Aorta (tissue), 5 donors: ENCODE data around the gene ALMS1. TPM values are rescaled to one million over a fixed set of nuclear protein-coding genes. Genes with fewer than 3 reads are reported as not detected.
"Not testable (repeated sequence)": the region's sequence is repeated elsewhere in the genome, so short reads cannot be mapped to it uniquely, and the experiment has no call there.

ENCODE experiments used
- ATAC-seq: fragments of 200-7000 bp; cut with Tn5 transposase; one replicate; pipeline ENCODE4 v1.9.1; 2022; ENCODE audit warnings: moderate library complexity; ENCODE audit not compliant: low FRiP score
- DNase-seq, 2 donors: peaks; one replicate each; pipeline ENCODE4 v3.0.0-alpha.2; 2020
- H3K27ac ChIP-seq, 2 donors: one replicate each; pipeline ENCODE4 v1.5.1; 2013; ENCODE audit warnings: low read length in 2 of 2, mild to moderate bottlenecking in 2 of 2, moderate library complexity in 2 of 2, control low read depth in 1 of 2, inconsistent platforms in 1 of 2, low read depth in 1 of 2
- H3K27me3 ChIP-seq, 2 donors: one replicate each; pipeline ENCODE4 v1.6.1; 2013; ENCODE audit warnings: control low read depth in 1 of 2, low read length in 1 of 2, mild to moderate bottlenecking in 1 of 2, moderate library complexity in 1 of 2; ENCODE audit not compliant: insufficient read depth in 2 of 2, control insufficient read depth in 1 of 2
- H3K36me3 ChIP-seq, 2 donors: one replicate each; pipeline ENCODE4 v1.6.1; 2013; ENCODE audit warnings: control low read depth in 1 of 2, low read length in 1 of 2, mild to moderate bottlenecking in 1 of 2; ENCODE audit not compliant: insufficient read depth in 2 of 2, control insufficient read depth in 1 of 2
- H3K4me1 ChIP-seq, 2 donors: one replicate each; pipeline ENCODE4 v1.6.1; 2013; ENCODE audit warnings: low read length in 2 of 2, control low read depth in 1 of 2, mild to moderate bottlenecking in 1 of 2, moderate library complexity in 1 of 2; ENCODE audit not compliant: insufficient read depth in 2 of 2, control insufficient read depth in 1 of 2
- H3K4me3 ChIP-seq, 2 donors: one replicate each; pipeline ENCODE4 v1.5.1; 2013; ENCODE audit warnings: low read length in 2 of 2, control low read depth in 1 of 2, mild to moderate bottlenecking in 1 of 2
- H3K9me3 ChIP-seq: one replicate; pipeline ENCODE4 v1.6.1; 2013; ENCODE audit warnings: mild to moderate bottlenecking, low read length; ENCODE audit not compliant: control insufficient read depth
- WGBS, 2 donors: extraction: QIAGEN DNeasy Blood & Tissue Kit; methylation state at CpG; one replicate each; pipeline ENCODE4 v1.1.7; 2013; 5-methylcytosine and 5-hydroxymethylcytosine counted together
- intact Hi-C, 2 donors: fragments of 100-400 bp; cut with DNase I; formaldehyde crosslinking; loops; one replicate each; pipeline versions ENCODE4 v1.14.2 to v1.15.0; 2022
- polyA plus RNA-seq, 2 donors: library from polyadenylated mRNA; stranded (reverse); fragments of 200-250 nt; gene quantifications; one replicate each; pipeline ENCODE4 v1.2.3, GENCODE V29; 2013
- total RNA-seq, 2 donors: library from RNA; stranded (reverse); fragmentation: NEBNext Ultra II Directional; extraction: Animal tissue kit (Norgen Biotek cat#: 25700); gene quantifications; one replicate each; pipeline ENCODE4 v1.2.1, GENCODE V29; 2021
- donor health status: healthy with polysubstance abuse.
- donor health status: Bipolar disorder and iron deficiency.
- donor health status: DM: no; HTN: no; CAD: no.
- donor health status: DM: no; HTN: no; CAD: no.
- donor health status: DM: yes; HTN: yes; CAD: no.

The ALMS1 gene
- total and polyA plus RNA-seq, 4 donors, result 8.3 to 26.4 (median 19.9) TPM

- H3K9me3 ChIP-seq, result peaks cover 2% of the 10 kb centered on the region
- DNase-seq (no peak), ATAC-seq (no peak)
- no peaks in the 10 kb centered on the region for H3K27me3 ChIP-seq
- no peak within 1 kb of the TSS for H3K4me3 ChIP-seq
- no peaks in the 10 kb centered on the region for H3K36me3 ChIP-seq
- no peak within 1 kb of the TSS for H3K27ac ChIP-seq
- H3K4me1 ChIP-seq, result no peaks in the 10 kb centered on the region
- 69 to 75% methylated on average over 13 of the region's 13 CpGs for WGBS, 2 donors
- intact Hi-C loops, result no loop called here
These were observed 256.8 kb downstream of the ALMS1 start, which contains the start of gene NAT8 for GRCh38 chr2:73642338-73643018. Gene NAT8 (minus strand): TSS chr2:73642422. CDS start chr2:73641628, 794 bp downstream.

- ATAC-seq, H3K4me1 ChIP-seq, intact Hi-C loops, H3K27ac ChIP-seq, H3K9me3 ChIP-seq, DNase-seq, H3K36me3 ChIP-seq, H3K27me3 ChIP-seq, H3K4me3 ChIP-seq: not testable (repeated sequence)
- WGBS, 2 donors, result 88 to 89% methylated on average over 10 of the region's 10 CpGs
These were observed 262.1 kb downstream of the ALMS1 start for GRCh38 chr2:73647690-73648089.

GRCh38 chr2:73651591-73652230 lies 266.1 kb downstream of the ALMS1 start:
- DNase-seq, result no peak
- 66 to 73% methylated on average over 6 of the region's 6 CpGs for WGBS, 2 donors
- Histone ChIP-seq H3K4me1 (no peaks in the 10 kb centered on the region), H3K27ac (no peak overlapping the region), H3K4me3 (no peak overlapping the region), H3K9me3 (peaks cover 6% of the 10 kb centered on the region), H3K36me3 (no peaks in the 10 kb centered on the region), H3K27me3 (no peaks in the 10 kb centered on the region)
- ATAC-seq, result no peak
- intact Hi-C loops, result no loop called here

GRCh38 chr2:73652348-73652747 lies 266.7 kb downstream of the ALMS1 start:
- intact Hi-C loops, result no loop called here
- no peaks in the 10 kb centered on the region for H3K27me3 ChIP-seq
- peaks cover 6% of the 10 kb centered on the region for H3K9me3 ChIP-seq
- no peak for DNase-seq
- H3K27ac ChIP-seq, result no peak overlapping the region
- no peaks in the 10 kb centered on the region for H3K4me1 ChIP-seq
- WGBS, 2 donors, result 90 to 94% methylated on average over 3 of the region's 3 CpGs
- no peaks in the 10 kb centered on the region for H3K36me3 ChIP-seq
- ATAC-seq, result no peak
- H3K4me3 ChIP-seq, result no peak overlapping the region

- H3K4me1 ChIP-seq, result no peaks in the 10 kb centered on the region
- H3K9me3 ChIP-seq, result no peaks in the 10 kb centered on the region
- H3K36me3 ChIP-seq, result no peaks in the 10 kb centered on the region
- no peaks in the 10 kb centered on the region for H3K27me3 ChIP-seq
- 60 to 62% methylated on average over 2 of the region's 2 CpGs for WGBS, 2 donors
- ATAC-seq (no peak), DNase-seq (no peak)
- H3K27ac ChIP-seq, result no peak overlapping the region
- H3K4me3 ChIP-seq, result no peak overlapping the region
- intact Hi-C loops, result no loop called here
These were observed 268.5 kb downstream of the ALMS1 start for GRCh38 chr2:73654175-73654574.

Other genes with a start within 250 kb of the ALMS1 start
- not detected for gene NOTO, start 183.3 kb upstream of the ALMS1 start, total RNA-seq
- gene NOTO, start 183.3 kb upstream of the ALMS1 start, polyA plus RNA-seq, result not detected
- gene SMYD5, start 171.6 kb upstream of the ALMS1 start, total RNA-seq, result 10 to 100 TPM; 17.9 to 23.0 TPM
- gene SMYD5, start 171.6 kb upstream of the ALMS1 start, polyA plus RNA-seq, result 10 to 100 TPM in 1 of 2 donors, 1 to 10 TPM in 1; 4.3 to 17.3 TPM
- gene PRADC1, start 152.6 kb upstream of the ALMS1 start, total RNA-seq, result 10 to 100 TPM; 12.4 to 15.9 TPM
- 10 to 100 TPM; 25.9 to 54.8 TPM for gene PRADC1, start 152.6 kb upstream of the ALMS1 start, polyA plus RNA-seq
- gene CCT7, start 151.5 kb upstream of the ALMS1 start, total RNA-seq, result 100 to 1,000 TPM; 128 to 157 TPM
- 100 to 1,000 TPM; 132 to 154 TPM for gene CCT7, start 151.5 kb upstream of the ALMS1 start, polyA plus RNA-seq
- 1 to 10 TPM; 3.3 to 4.7 TPM for gene FBXO41, start 101.4 kb upstream of the ALMS1 start, total RNA-seq
- gene FBXO41, start 101.4 kb upstream of the ALMS1 start, polyA plus RNA-seq, result 1 to 10 TPM in 1 of 2 donors, under 1 TPM in 1; 0.25 to 1.2 TPM
- not detected for gene EGR4, start 92.3 kb upstream of the ALMS1 start, total RNA-seq
- gene EGR4, start 92.3 kb upstream of the ALMS1 start, polyA plus RNA-seq, result not detected